Endothelial cell of umbilical vein (primary cell): Measurements from ENCODE around the gene SDK2.

ENCODE experiments used
- CTCF ChIP-seq, 2 donors: IDR thresholded peaks; 1 replicate in 1 of 2; 2 replicates in 1 of 2; pipeline ENCODE4 v1.5.1; 2011; ENCODE audit warnings: low read length in 2 of 2, mild to moderate bottlenecking in 2 of 2, moderate library complexity in 2 of 2, control low read depth in 1 of 2, inconsistent platforms in 1 of 2, low read depth in 1 of 2; ENCODE audit not compliant: insufficient read depth in 1 of 2; ENCODE audit errors: extremely low read depth in 1 of 2
- EZH2 ChIP-seq: IDR thresholded peaks from 2 replicates; pipeline ENCODE4 v1.6.1; 2012; ENCODE audit warnings: borderline replicate concordance, low read depth, mild to moderate bottlenecking, moderate library complexity, low read length, inconsistent platforms; ENCODE audit not compliant: severe bottlenecking
- FOS ChIP-seq: IDR thresholded peaks from 2 replicates; pipeline ENCODE4 v1.6.1; 2011; ENCODE audit warnings: mild to moderate bottlenecking, low read length, moderate library complexity, borderline replicate concordance; ENCODE audit not compliant: insufficient read depth
- MYC ChIP-seq: IDR thresholded peaks from one replicate; pipeline ENCODE4 v1.6.1; 2011; ENCODE audit warnings: mild to moderate bottlenecking, low read depth, low read length
- POLR2A ChIP-seq: IDR thresholded peaks from 2 replicates; pipeline ENCODE4 v1.6.1; 2012; ENCODE audit warnings: low read depth, mild to moderate bottlenecking, control low read depth, low read length
- POLR2AphosphoS5 ChIP-seq: IDR thresholded peaks from 2 replicates; pipeline ENCODE4 v1.6.1; 2012; ENCODE audit warnings: low read depth, mild to moderate bottlenecking, control low read depth, low read length, moderate library complexity; ENCODE audit not compliant: insufficient read depth
- TF ChIP-seq, protein P1 (sequence below): IDR thresholded peaks from 2 replicates; pipeline ENCODE4 v1.6.1; 2011; ENCODE audit not compliant: insufficient read depth, insufficient read length

GRCh38 chr17:73397856-73398540, 246.2 kb downstream of the SDK2 start:
- TF ChIP-seq CTCF (IDR thresholded peaks at IDR 0.05; ENCODE audit: extremely low read depth in 1 of 2, insufficient read depth in 1 of 2, low read depth in 1 of 2, low read length in 2 of 2) = no peak
- no peak for TF ChIP-seq POLR2A
- no peak for TF ChIP-seq POLR2AphosphoS5
- no peak for TF ChIP-seq EZH2
- TF ChIP-seq FOS = no peak
- TF ChIP-seq, protein P1, sequence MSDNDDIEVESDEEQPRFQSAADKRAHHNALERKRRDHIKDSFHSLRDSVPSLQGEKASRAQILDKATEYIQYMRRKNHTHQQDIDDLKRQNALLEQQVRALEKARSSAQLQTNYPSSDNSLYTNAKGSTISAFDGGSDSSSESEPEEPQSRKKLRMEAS = no peak
- TF ChIP-seq MYC = no peak
